Vagina (tissue), 2 donors: Measurements from ENCODE around the gene ZNF324. TPM values are rescaled to one million over a fixed set of nuclear protein-coding genes. Genes with fewer than 3 reads are reported as not detected.
"Not testable (repeated sequence)": the region's sequence is repeated elsewhere in the genome, so short reads cannot be mapped to it uniquely, and the experiment has no call there.

Source experiments
- DNase-seq, 2 donors: peaks; one replicate each; pipeline ENCODE4 v3.0.0-alpha.2; 2017; ENCODE audit errors: extremely low spot score in 2 of 2
- H3K27ac ChIP-seq: fragments of 200-600 bp; sonication (generic); one replicate; pipeline ENCODE4 v1.5.1; 2019
- H3K27me3 ChIP-seq: fragments of 200-600 bp; sonication (generic); one replicate; pipeline ENCODE4 v1.5.1; 2019
- H3K36me3 ChIP-seq, 2 donors: fragments of 200-600 bp; sonication (generic); one replicate each; pipeline ENCODE4 v1.5.1; 2017 to 2019
- H3K4me1 ChIP-seq: fragments of 200-600 bp; sonication (generic); one replicate; pipeline ENCODE4 v1.5.1; 2019
- H3K4me3 ChIP-seq, 2 donors: fragments of 200-600 bp; sonication (generic); 1 replicate in 1 of 2; 2 replicates in 1 of 2; pipeline ENCODE4 v1.5.1; 2016 to 2019
- H3K9me3 ChIP-seq: fragments of 200-600 bp; sonication (generic); one replicate; pipeline ENCODE4 v1.5.1; 2019
- POLR2A ChIP-seq, 2 donors: fragments of 450-650 bp; IDR thresholded peaks; one replicate each; pipeline ENCODE4 v1.6.1; 2017; ENCODE audit warnings: antibody characterized with exemption in 2 of 2, mild to moderate bottlenecking in 2 of 2, moderate library complexity in 2 of 2
- POLR2AphosphoS5 ChIP-seq, 2 donors: sonication (generic); formaldehyde crosslinking; IDR thresholded peaks; one replicate each; pipeline ENCODE4 v1.9.0; 2017; ENCODE audit warnings: antibody characterized with exemption in 2 of 2, mild to moderate bottlenecking in 2 of 2, low read depth in 1 of 2; ENCODE audit not compliant: insufficient read depth in 1 of 2
- intact Hi-C: fragments of 100-400 bp; cut with DNase I; formaldehyde crosslinking; loops from one replicate; pipeline ENCODE4 v1.15.1; 2023
- total RNA-seq: library from RNA; depleted of rRNA; stranded (reverse); fragments of >200 nt; gene quantifications from one replicate; pipeline ENCODE4 v1.2.3, GENCODE V29; 2016
- TF ChIP-seq, protein P1 (sequence below), 3 experiments: fragments of 450-650 bp in 2 of 3; fragments of 200-600 bp in 1 of 3; sonication (generic) in 1 of 3; IDR thresholded peaks; one replicate each; pipeline ENCODE4 v1.5.1; 2017 to 2019; ENCODE audit warnings: antibody characterized with exemption in 3 of 3, mild to moderate bottlenecking in 2 of 3, moderate library complexity in 2 of 3

Gene ZNF324
- total RNA-seq, 1 donor from 2014 or later, result 17.2 TPM

DNA sequence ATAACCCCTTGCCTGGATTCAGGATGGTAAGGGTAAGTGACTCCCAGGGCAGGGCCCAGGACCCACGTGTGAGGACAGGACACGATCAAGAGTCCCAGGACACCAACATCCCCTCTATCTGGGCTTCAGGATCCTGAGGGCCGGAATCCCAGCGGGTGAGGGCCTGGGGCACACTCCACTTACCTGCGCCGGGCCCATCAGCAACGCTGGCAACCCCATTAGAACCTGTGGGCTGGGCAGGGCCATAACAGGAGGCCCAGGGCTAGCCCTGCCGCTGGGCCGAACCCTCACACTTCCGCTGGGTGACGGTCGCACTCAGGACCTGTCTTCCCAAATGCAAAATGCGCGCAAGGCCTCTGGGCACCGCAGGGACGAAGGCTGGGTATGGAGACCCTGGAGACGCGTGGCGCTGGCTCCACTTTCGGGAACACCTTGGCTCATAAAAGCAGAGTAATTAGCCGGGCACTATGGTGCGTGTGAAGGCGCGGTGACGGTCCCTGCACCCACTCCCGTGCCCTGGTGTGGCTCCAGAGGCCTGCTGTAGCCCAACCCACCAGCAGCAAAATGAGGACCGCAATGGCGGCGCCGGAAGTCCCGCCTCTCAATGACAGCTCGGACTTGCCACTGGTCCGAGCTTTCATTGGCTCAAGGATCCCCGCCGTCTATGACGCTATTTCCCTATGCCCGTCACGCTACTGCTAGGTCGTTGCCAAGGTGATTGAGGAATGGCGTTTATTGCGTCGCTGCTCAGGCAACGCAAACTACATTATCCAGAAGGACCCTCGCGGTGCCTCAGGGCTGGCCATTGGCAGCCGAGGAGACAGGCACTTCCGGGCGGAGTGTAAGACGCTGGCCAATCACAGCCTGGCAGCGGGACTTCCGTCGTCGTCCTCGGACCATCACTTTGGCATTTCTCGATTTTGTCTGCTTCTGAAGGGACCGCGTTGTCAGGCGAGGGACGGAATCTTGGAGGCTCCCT is 27.0 kb upstream of the ZNF324 start, which contains the start of gene ZNF132:
TSS of gene ZNF132 (minus strand) at position 578 of the 979 bp plus-strand sequence. CDS start at position 246, 332 bp downstream.
- DNase-seq, result peak in 1 of 2 donors; percentile 100
- peaks cover 4 to 34% of the 10 kb centered on the region in 2 donors for H3K36me3 ChIP-seq
- intact Hi-C loops, result no loop called here
- H3K4me3 ChIP-seq, result peak within 1 kb of the TSS; percentile 68 to 70
- peaks cover 18% of the 10 kb centered on the region for H3K4me1 ChIP-seq
- H3K27ac ChIP-seq, result peak within 1 kb of the TSS; percentile 67
- peaks cover 44% of the 10 kb centered on the region for H3K9me3 ChIP-seq
- TF ChIP-seq POLR2AphosphoS5 (IDR thresholded peaks at IDR 0.05; ENCODE audit: insufficient read depth in 1 of 2, low read depth in 1 of 2) (peak; percentile 85 to 97), POLR2A (IDR thresholded peaks at IDR 0.05) (peak in 1 of 2 donors; percentile 17)
- TF ChIP-seq, protein P1, sequence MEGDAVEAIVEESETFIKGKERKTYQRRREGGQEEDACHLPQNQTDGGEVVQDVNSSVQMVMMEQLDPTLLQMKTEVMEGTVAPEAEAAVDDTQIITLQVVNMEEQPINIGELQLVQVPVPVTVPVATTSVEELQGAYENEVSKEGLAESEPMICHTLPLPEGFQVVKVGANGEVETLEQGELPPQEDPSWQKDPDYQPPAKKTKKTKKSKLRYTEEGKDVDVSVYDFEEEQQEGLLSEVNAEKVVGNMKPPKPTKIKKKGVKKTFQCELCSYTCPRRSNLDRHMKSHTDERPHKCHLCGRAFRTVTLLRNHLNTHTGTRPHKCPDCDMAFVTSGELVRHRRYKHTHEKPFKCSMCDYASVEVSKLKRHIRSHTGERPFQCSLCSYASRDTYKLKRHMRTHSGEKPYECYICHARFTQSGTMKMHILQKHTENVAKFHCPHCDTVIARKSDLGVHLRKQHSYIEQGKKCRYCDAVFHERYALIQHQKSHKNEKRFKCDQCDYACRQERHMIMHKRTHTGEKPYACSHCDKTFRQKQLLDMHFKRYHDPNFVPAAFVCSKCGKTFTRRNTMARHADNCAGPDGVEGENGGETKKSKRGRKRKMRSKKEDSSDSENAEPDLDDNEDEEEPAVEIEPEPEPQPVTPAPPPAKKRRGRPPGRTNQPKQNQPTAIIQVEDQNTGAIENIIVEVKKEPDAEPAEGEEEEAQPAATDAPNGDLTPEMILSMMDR (IDR thresholded peaks at IDR 0.05), result no peak
- H3K27me3 ChIP-seq, result no peaks in the 10 kb centered on the region

DNA sequence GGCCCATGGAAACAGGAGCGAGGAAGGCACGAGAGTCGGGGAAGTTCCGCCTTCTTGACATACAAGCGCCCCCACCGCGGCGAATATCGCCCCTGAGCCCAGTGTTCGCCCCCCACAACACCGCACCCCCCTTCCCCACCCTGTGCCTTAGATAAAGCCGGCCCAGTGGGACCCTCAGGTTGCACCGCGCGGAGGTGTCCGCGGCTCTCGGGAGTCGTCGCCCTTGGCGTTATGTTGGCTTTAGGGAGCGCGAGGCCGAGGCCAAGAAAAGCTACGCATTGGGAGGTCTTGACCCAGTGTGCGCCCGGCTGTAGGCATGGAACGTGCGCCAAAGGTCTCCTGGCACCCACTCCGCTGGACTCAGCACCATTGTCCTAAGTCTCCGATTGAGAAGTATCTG is 26.3 kb upstream of the ZNF324 start:
- Histone ChIP-seq H3K36me3 (peaks cover 0 to 27% of the 10 kb centered on the region in 2 donors), H3K27me3 (no peaks in the 10 kb centered on the region), H3K4me3 (peak overlapping the region; percentile 68 to 70), H3K4me1 (peaks cover 18% of the 10 kb centered on the region), H3K27ac (peak overlapping the region; percentile 64), H3K9me3 (peaks cover 38% of the 10 kb centered on the region)
- TF ChIP-seq, protein P1 (IDR thresholded peaks at IDR 0.05), result no peak
- TF ChIP-seq POLR2AphosphoS5 (IDR thresholded peaks at IDR 0.05; ENCODE audit: insufficient read depth in 1 of 2, low read depth in 1 of 2) (no peak), POLR2A (IDR thresholded peaks at IDR 0.05) (no peak)
- intact Hi-C loops, result no loop called here
- no peak for DNase-seq

DNA sequence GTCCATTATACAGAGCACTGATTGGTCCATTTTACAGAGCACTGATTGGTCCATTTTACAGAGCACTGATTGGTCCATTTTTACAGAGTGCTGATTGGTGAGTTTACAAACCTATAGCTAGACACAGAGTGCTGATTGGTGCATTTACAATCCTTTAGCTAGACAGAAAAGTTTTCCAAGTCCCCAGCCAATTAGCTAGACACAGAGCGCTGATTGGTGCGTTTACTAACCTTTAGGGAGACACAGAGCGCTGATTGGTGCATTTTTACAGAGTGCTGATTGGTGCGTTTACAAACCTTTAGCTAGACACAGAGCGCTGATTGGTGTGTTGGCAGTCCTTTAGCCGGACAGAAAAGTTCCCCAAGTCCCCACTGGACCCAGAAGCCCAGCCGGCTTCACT is 23.9 kb upstream of the ZNF324 start:
- Histone ChIP-seq H3K4me1 (peaks cover 18% of the 10 kb centered on the region), H3K9me3 (peaks cover 15% of the 10 kb centered on the region)
- DNase-seq, H3K27me3 ChIP-seq, H3K4me3 ChIP-seq, intact Hi-C loops, H3K36me3 ChIP-seq, H3K27ac ChIP-seq: not testable (repeated sequence)

DNA sequence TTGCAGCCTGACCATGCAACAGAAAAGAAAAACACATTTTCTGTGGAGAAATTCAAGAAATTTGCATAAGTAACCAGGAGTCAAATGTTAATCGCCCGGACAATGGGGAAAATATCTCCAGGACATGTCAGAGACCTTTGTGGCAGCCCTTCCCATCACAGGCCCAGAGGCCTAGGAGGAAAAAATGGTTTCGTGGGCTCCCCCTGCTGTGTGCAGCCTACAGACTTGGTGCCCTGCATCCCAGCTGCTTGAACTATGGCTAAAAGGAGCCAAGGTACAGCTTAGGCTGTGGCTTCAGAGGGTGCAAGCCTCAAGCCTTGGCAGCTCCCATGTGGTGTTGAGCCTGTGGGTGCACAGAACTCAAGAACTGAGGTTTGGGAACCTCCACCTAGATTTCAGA is 18.0 kb upstream of the ZNF324 start:
- intact Hi-C loops, H3K9me3 ChIP-seq, H3K27me3 ChIP-seq, DNase-seq, H3K27ac ChIP-seq, H3K4me3 ChIP-seq, H3K36me3 ChIP-seq: not testable (repeated sequence)
- peaks cover 19% of the 10 kb centered on the region for H3K4me1 ChIP-seq

DNA sequence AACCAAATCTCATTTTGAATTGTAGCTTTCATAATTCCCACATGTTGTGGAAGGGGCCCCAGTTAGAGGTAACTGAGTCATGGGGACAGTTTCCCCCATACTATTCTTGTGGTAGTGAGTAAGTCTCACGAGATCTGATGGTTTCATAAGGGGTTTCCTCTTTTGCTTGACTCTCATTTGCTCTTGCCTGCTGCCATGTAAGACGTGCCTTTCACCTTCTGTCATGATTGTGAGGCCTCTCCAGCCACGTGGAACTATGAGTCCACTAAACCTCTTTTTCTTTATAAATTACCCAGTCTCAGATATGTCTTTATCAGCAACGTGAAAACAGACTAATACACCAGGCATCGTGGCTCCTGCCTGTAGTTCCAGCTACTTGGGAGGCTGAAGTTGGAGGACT is 16.9 kb upstream of the ZNF324 start:
- H3K36me3 ChIP-seq, H3K9me3 ChIP-seq, H3K27ac ChIP-seq, DNase-seq, H3K4me3 ChIP-seq, intact Hi-C loops, H3K27me3 ChIP-seq: not testable (repeated sequence)
- H3K4me1 ChIP-seq, result peaks cover 19% of the 10 kb centered on the region

DNA sequence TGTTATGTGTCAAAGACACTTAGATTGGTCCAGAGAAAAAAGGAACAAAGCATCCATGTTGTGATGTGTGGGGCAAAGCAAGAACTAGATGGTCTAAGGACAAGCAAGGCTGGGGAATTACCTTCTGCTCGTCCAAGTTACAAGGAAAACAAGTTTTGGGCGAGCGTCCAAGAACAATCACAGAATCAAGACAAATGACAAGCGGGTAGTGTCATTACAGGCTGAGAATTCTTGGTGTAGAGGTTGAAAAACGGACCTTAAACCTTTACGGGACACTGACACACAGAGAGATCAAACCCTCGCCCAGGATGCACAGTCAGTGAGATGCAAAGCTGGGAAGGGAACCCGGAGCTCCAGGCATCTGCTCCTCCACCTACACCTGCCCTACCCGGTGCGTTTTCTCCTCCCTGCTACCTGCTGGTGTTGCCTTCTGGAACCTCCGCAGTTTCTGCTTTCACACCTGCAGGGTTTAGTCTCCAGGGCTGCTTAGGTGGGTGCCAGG is 16.0 kb upstream of the ZNF324 start:
- Histone ChIP-seq H3K4me1 (peaks cover 19% of the 10 kb centered on the region), H3K9me3 (no peaks in the 10 kb centered on the region), H3K27ac (no peak overlapping the region), H3K36me3 (peaks cover 0 to 6% of the 10 kb centered on the region in 2 donors), H3K4me3 (peak overlapping the region; percentile 77 to 81), H3K27me3 (no peaks in the 10 kb centered on the region)
- DNase-seq, result no peak
- TF ChIP-seq POLR2AphosphoS5 (IDR thresholded peaks at IDR 0.05; ENCODE audit: insufficient read depth in 1 of 2, low read depth in 1 of 2) (no peak), POLR2A (IDR thresholded peaks at IDR 0.05) (no peak)
- TF ChIP-seq, protein P1 (IDR thresholded peaks at IDR 0.05), result no peak
- intact Hi-C loops, result no loop called here
